IMR-90 (cell line): ENCODE results near the gene XIRP1. TPM values are rescaled to one million over a fixed set of nuclear protein-coding genes. Genes with fewer than 3 reads are reported as not detected.

Experiments used
- ATAC-seq: fragments of 200-7000 bp; cut with Tn5 transposase; 2 replicates; pipeline ENCODE4 v1.9.1; 2020; ENCODE audit warnings: low read depth, mild to moderate bottlenecking, moderate library complexity
- BruUV-seq: library from RNA; stranded (reverse); fragments of 400-500 nt; replicated peaks from 2 replicates; lab custom pipeline; 2021; lab: Mats Ljungman, UMichigan
- CTCF ChIA-PET: fragments of 300-600 bp; formaldehyde crosslinking; extraction: SDS; loops from one replicate; lab custom pipeline; 2021; ENCODE audit warnings: antibody characterized with exemption; lab: Yijun Ruan, JAX
- POLR2A ChIA-PET: fragments of 300-600 bp; sonication (Branson Sonifier 250); formaldehyde crosslinking; loops from one replicate; lab custom pipeline; 2022; ENCODE audit warnings: antibody characterized with exemption; ENCODE audit not compliant: unreplicated experiment; lab: Charles Lee
- DNase-seq: peaks from one replicate; pipeline ENCODE4 v3.0.0; 2013
- H2AFZ ChIP-seq: replicated peaks from 2 replicates; pipeline ENCODE3; 2013; ENCODE audit warnings: low read length, mild to moderate bottlenecking; ENCODE audit not compliant: poor library complexity
- H2AK5ac ChIP-seq: 2 replicates; pipeline ENCODE4 v1.6.1; 2013; ENCODE audit warnings: low read depth, low read length, inconsistent platforms
- H2AK9ac ChIP-seq: replicated peaks from 2 replicates; pipeline ENCODE3; 2013; ENCODE audit warnings: mild to moderate bottlenecking, low read depth, low read length, moderate library complexity; ENCODE audit not compliant: poor library complexity
- H2BK120ac ChIP-seq: 2 replicates; pipeline ENCODE4 v1.6.1; 2013; ENCODE audit warnings: low read depth, low read length, inconsistent platforms
- H2BK15ac ChIP-seq: 3 replicates; pipeline ENCODE4 v1.6.1; 2013; ENCODE audit warnings: low read depth, low read length, inconsistent platforms
- H2BK20ac ChIP-seq: 2 replicates; pipeline ENCODE4 v1.6.1; 2013; ENCODE audit warnings: low read depth, mild to moderate bottlenecking, inconsistent platforms, low read length, moderate library complexity
- H2BK5ac ChIP-seq: 2 replicates; pipeline ENCODE4 v1.6.1; 2013; ENCODE audit warnings: mild to moderate bottlenecking, low read depth, low read length, inconsistent platforms; ENCODE audit not compliant: poor library complexity, severe bottlenecking
- H3K14ac ChIP-seq: replicated peaks from 2 replicates; pipeline ENCODE4 v1.6.1; 2013; ENCODE audit warnings: low read depth, low read length, inconsistent platforms
- H3K18ac ChIP-seq: 2 replicates; pipeline ENCODE4 v1.6.1; 2013; ENCODE audit warnings: low read depth, low read length, control low read depth
- H3K23ac ChIP-seq: 2 replicates; pipeline ENCODE4 v1.6.1; 2013; ENCODE audit warnings: low read depth, low read length, inconsistent platforms
- H3K27ac ChIP-seq: 2 replicates; pipeline ENCODE4 v1.5.1; 2013; ENCODE audit warnings: mild to moderate bottlenecking, control low read depth, low read length; ENCODE audit not compliant: insufficient read depth
- H3K27me3 ChIP-seq: 2 replicates; pipeline ENCODE4 v1.6.1; 2013; ENCODE audit warnings: low read length; ENCODE audit not compliant: control insufficient read depth, insufficient read depth
- H3K36me3 ChIP-seq: 2 replicates; pipeline ENCODE4 v1.6.1; 2013; ENCODE audit warnings: low read length, mixed read lengths; ENCODE audit not compliant: control insufficient read depth, insufficient read depth
- H3K4ac ChIP-seq: 2 replicates; pipeline ENCODE4 v1.6.1; 2013; ENCODE audit warnings: low read depth, low read length, inconsistent platforms
- H3K4me1 ChIP-seq: 2 replicates; pipeline ENCODE4 v1.6.1; 2013; ENCODE audit warnings: low read length, mixed read lengths; ENCODE audit not compliant: control insufficient read depth, insufficient read depth
- H3K4me2 ChIP-seq: 2 replicates; pipeline ENCODE4 v1.6.1; 2013; ENCODE audit warnings: low read depth, mild to moderate bottlenecking, control low read depth, low read length, moderate library complexity
- H3K4me3 ChIP-seq: 2 replicates; pipeline ENCODE4 v1.5.1; 2013; ENCODE audit warnings: low read depth, mild to moderate bottlenecking, control low read depth, low read length, moderate library complexity; ENCODE audit not compliant: insufficient read depth
- H3K56ac ChIP-seq: 2 replicates; pipeline ENCODE4 v1.6.1; 2013; ENCODE audit warnings: low read length, inconsistent platforms; ENCODE audit not compliant: insufficient read depth; ENCODE audit errors: extremely low read depth
- H3K79me1 ChIP-seq, 2 experiments: 2 replicates each; pipeline ENCODE4 v1.6.1; 2013; ENCODE audit warnings: low read length in 2 of 2, inconsistent platforms in 1 of 2, low read depth in 1 of 2
- H3K9ac ChIP-seq: 2 replicates; pipeline ENCODE4 v1.6.1; 2013; ENCODE audit warnings: low read depth, low read length, control low read depth
- H3K9me1 ChIP-seq: 2 replicates; pipeline ENCODE4 v1.6.1; 2013; ENCODE audit warnings: low read length, inconsistent platforms; ENCODE audit not compliant: insufficient read depth
- H3K9me3 ChIP-seq: 2 replicates; pipeline ENCODE4 v1.6.1; 2013; ENCODE audit warnings: low read length; ENCODE audit not compliant: control insufficient read depth, insufficient read depth
- H4K20me1 ChIP-seq: 2 replicates; pipeline ENCODE4 v1.6.1; 2013; ENCODE audit warnings: low read length, inconsistent platforms; ENCODE audit not compliant: insufficient read depth
- H4K5ac ChIP-seq: 2 replicates; pipeline ENCODE4 v1.6.1; 2013; ENCODE audit warnings: mild to moderate bottlenecking, low read depth, low read length, control low read depth
- H4K8ac ChIP-seq, 2 experiments: 2 replicates each; pipeline ENCODE4 v1.6.1; 2013; ENCODE audit warnings: low read depth in 2 of 2, low read length in 2 of 2, control low read depth in 1 of 2, inconsistent platforms in 1 of 2
- H4K91ac ChIP-seq: 2 replicates; pipeline ENCODE4 v1.6.1; 2013; ENCODE audit warnings: low read depth, low read length, inconsistent platforms; ENCODE audit not compliant: insufficient read depth
- CEBPB ChIP-seq: IDR thresholded peaks from 2 replicates; pipeline ENCODE4 v1.6.1; 2012; ENCODE audit warnings: low read depth, low read length, improper control_type of control experiment
- CHD1 ChIP-seq: IDR thresholded peaks from 2 replicates; pipeline ENCODE4 v1.6.1; 2012; ENCODE audit warnings: low read depth, low read length, improper control_type of control experiment
- ELK1 ChIP-seq: fragments of 150-350 bp; IDR thresholded peaks from 2 replicates; pipeline ENCODE4 v1.6.1; 2016; ENCODE audit warnings: low read depth, mild to moderate bottlenecking, low read length, moderate library complexity, borderline replicate concordance
- FOS ChIP-seq: fragments of 150-350 bp; IDR thresholded peaks from 2 replicates; pipeline ENCODE4 v1.6.1; 2016; ENCODE audit warnings: low read depth, low read length
- MAFK ChIP-seq: IDR thresholded peaks from 2 replicates; pipeline ENCODE4 v1.6.1; 2012; ENCODE audit warnings: low read depth, low read length, improper control_type of control experiment
- MAZ ChIP-seq: IDR thresholded peaks from 2 replicates; pipeline ENCODE4 v1.6.1; 2012; ENCODE audit warnings: low read depth, mild to moderate bottlenecking, low read length, improper control_type of control experiment, moderate library complexity, borderline replicate concordance
- MXI1 ChIP-seq: IDR thresholded peaks from 2 replicates; pipeline ENCODE4 v1.6.1; 2012; ENCODE audit warnings: low read depth, mild to moderate bottlenecking, low read length, moderate library complexity, borderline replicate concordance
- NFE2L2 ChIP-seq: fragments of 150-350 bp; IDR thresholded peaks from 2 replicates; pipeline ENCODE4 v1.6.1; 2016; ENCODE audit warnings: low read depth, mild to moderate bottlenecking, low read length
- POLR2A ChIP-seq: IDR thresholded peaks from 2 replicates; pipeline ENCODE4 v1.6.1; 2012; ENCODE audit warnings: mild to moderate bottlenecking, low read depth, low read length
- RCOR1 ChIP-seq: IDR thresholded peaks from 2 replicates; pipeline ENCODE4 v1.6.1; 2012; ENCODE audit warnings: mild to moderate bottlenecking, low read length, improper control_type of control experiment; ENCODE audit not compliant: insufficient replicate concordance
- RFX5 ChIP-seq: IDR thresholded peaks from 2 replicates; pipeline ENCODE4 v1.8.0; 2012; ENCODE audit warnings: low read depth, mild to moderate bottlenecking, low read length, moderate library complexity
- SMC3 ChIP-seq: fragments of 150-350 bp; IDR thresholded peaks from 2 replicates; pipeline ENCODE4 v1.6.1; 2016; ENCODE audit warnings: low read depth, mild to moderate bottlenecking, antibody characterized with exemption, low read length, moderate library complexity
- dilution Hi-C: fragments of 300-500 bp; cut with HindIII; formaldehyde crosslinking; loops from one replicate; pipeline ENCODE4 v1.14.3; 2018; ENCODE audit warnings: low sequenced_read_pairs; ENCODE audit not compliant: unreplicated experiment
- in situ Hi-C: fragments of 300-500 bp; cut with MboI; formaldehyde crosslinking; loops from 3 replicates; pipeline ENCODE4 v1.14.3; 2019; ENCODE audit warnings: low sequenced_read_pairs, inconsistent platforms, mixed read lengths
- intact Hi-C: fragments of 100-400 bp; cut with micrococcal nuclease; formaldehyde crosslinking; loops from 2 replicates; pipeline ENCODE4 v1.10.0; 2022
- polyA plus RNA-seq, 3 experiments: library from polyadenylated mRNA; depleted of rRNA; stranded (reverse); fragments of >200 nt; gene quantifications; 2 replicates each; pipeline ENCODE4 v1.2.3, GENCODE V29; 2012; ENCODE audit warnings: low replicate concordance in 1 of 3
- total RNA-seq: library from RNA; depleted of rRNA; stranded (reverse); fragments of >200 nt; gene quantifications from 2 replicates; pipeline ENCODE4 v1.2.3, GENCODE V29; 2012

XIRP1 gene
- total and polyA plus RNA-seq, 2 of the 4 experiments (the other 2 are of a cell fraction) = under 0.01 to 0.07 TPM

- H2AFZ ChIP-seq = no peak overlapping the region
- no peak overlapping the region for H2AK9ac ChIP-seq
- peaks cover 23% of the 10 kb centered on the region for H3K27me3 ChIP-seq
- no peaks in the 10 kb centered on the region for H3K36me3 ChIP-seq
- H3K9ac ChIP-seq = no peak overlapping the region
- CTCF ChIA-PET = no interaction called here
- intact Hi-C loops (no loop called here), in situ Hi-C loops (no loop called here), dilution Hi-C loops (no loop called here)
- POLR2A ChIA-PET = no interaction called here
- no peaks in the 10 kb centered on the region for H3K79me1 ChIP-seq
- H4K8ac ChIP-seq = no peak overlapping the region
- no peak overlapping the region for H2BK5ac ChIP-seq
- no peak overlapping the region for H3K56ac ChIP-seq
- no peak overlapping the region for H3K14ac ChIP-seq
- ATAC-seq = no peak
- H4K91ac ChIP-seq = no peak overlapping the region
- H3K18ac ChIP-seq = no peak overlapping the region
- no peaks in the 10 kb centered on the region for H3K9me1 ChIP-seq
- H3K4ac ChIP-seq = no peak overlapping the region
- no peaks in the 10 kb centered on the region for H4K20me1 ChIP-seq
- no peak overlapping the region for H3K27ac ChIP-seq
- H4K5ac ChIP-seq = no peak overlapping the region
- no peak overlapping the region for H2BK20ac ChIP-seq
- no peaks in the 10 kb centered on the region for H3K9me3 ChIP-seq
- H3K23ac ChIP-seq = no peak overlapping the region
- no TSS peak for BruUV-seq
- no peak for DNase-seq
- H2BK120ac ChIP-seq = no peak overlapping the region
- H2BK15ac ChIP-seq = no peak overlapping the region
- H3K4me1 ChIP-seq = no peaks in the 10 kb centered on the region
- H3K4me2 ChIP-seq = no peak overlapping the region
- H2AK5ac ChIP-seq = no peak overlapping the region
- TF ChIP-seq CHD1 (no peak), ELK1 (no peak), POLR2A (no peak), CEBPB (no peak), RFX5 (no peak), MAFK (no peak), MXI1 (no peak), MAZ (no peak), NFE2L2 (no peak), FOS (no peak), RCOR1 (no peak), SMC3 (no peak)
- no peak overlapping the region for H3K4me3 ChIP-seq
Measured at GRCh38 chr3:39221141-39221530, 28.7 kb upstream of the XIRP1 start.
